Central memory CD4-positive, alpha-beta T cell (primary cell): ENCODE data around the gene DHRS12.

Experiments
- DNase-seq: peaks from one replicate; pipeline ENCODE4 v3.0.0; 2022

The DHRS12 gene

GRCh38 chr13:51721496-51721895 is 82.5 kb downstream of the DHRS12 start:
- no peak for DNase-seq

- DNase-seq = no peak
Measured at GRCh38 chr13:51719394-51719793, 84.6 kb downstream of the DHRS12 start.
